Measurements from ENCODE around the gene PCDHGA7.

PCDHGA7 gene

GRCh38 chr5:141356133-141356532 is 26.4 kb upstream of the PCDHGA7 start:
- no peak for DNase-seq (ENCODE audit: low spot score)
- TF ChIP-seq CTCF (conservative IDR thresholded peaks at IDR 0.05; ENCODE audit: low read depth): no peak
- POLR2A ChIA-PET (ENCODE audit: low non-redundant PET): no interaction called here
- CTCF ChIA-PET: interaction anchor here (1.0 to 2.6 kb wide), 2 partner anchors 12 to 133 kb away, joined by 3 to 8 read pairs; partner anchors contain the start of genes PCDHB14 and PCDHGA3
- no peak overlapping the region for H3K27ac ChIP-seq

DNA sequence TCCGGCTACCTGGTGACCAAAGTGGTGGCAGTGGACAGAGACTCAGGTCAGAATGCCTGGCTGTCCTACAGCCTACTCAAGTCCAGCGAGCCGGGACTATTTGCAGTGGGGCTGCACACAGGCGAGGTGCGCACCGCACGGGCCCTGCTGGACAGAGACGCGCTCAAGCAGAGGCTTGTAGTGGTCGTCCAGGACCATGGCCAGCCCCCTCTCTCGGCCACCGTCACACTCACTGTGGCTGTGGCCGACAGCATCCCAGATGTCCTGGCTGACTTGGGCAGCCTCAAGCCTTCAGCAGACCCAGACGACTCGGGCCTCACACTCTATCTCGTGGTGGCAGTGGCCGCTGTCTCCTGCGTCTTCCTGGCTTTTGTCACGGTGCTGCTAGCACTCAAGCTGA is 25.6 kb upstream of the PCDHGA7 start:
- TF ChIP-seq CTCF (conservative IDR thresholded peaks at IDR 0.05; ENCODE audit: low read depth): no peak
- POLR2A ChIA-PET (ENCODE audit: low non-redundant PET): no interaction called here
- DNase-seq (ENCODE audit: low spot score): no peak
- CTCF ChIA-PET: no interaction called here
- H3K27ac ChIP-seq: no peak overlapping the region

DNA sequence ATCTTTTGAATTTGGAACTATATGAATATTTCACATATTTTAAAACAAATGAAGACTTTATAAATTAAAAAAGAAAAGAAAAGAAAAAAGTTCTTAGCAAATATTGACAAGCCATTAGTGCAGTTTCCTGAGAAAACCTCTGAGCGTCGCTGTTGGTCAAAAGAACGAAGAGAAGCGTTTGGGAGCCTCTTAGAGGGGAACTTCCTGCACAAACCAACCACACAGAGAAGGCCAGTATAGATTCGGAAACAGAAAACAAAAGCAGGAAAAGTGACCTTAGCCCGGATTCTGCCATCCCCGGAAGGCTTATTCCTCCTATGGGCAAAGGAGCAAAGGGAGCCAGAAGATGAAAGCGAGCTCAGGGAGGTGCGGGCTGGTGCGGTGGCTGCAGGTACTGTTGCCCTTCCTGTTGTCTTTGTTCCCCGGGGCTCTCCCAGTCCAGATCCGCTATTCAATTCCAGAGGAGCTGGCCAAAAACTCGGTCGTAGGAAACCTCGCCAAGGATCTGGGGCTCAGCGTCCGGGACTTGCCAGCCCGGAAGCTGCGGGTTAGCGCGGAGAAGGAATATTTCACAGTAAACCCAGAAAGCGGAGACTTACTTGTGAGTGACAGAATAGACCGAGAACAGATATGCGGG is 22.6 kb upstream of the PCDHGA7 start, which contains the start of gene PCDHGB2:
PCDHGB2 (plus strand) TSS at position 205 of the 637 bp plus-strand sequence; CDS start at position 347, 142 bp downstream.
- DNase-seq (ENCODE audit: low spot score): peak; percentile 41
- POLR2A ChIA-PET (ENCODE audit: low non-redundant PET): no interaction called here
- CTCF ChIA-PET: interaction anchor here (0.6 to 2.7 kb wide), 12 partner anchors 10 to 259 kb away, joined by 3 to 16 read pairs (median 4); partner anchors contain the start of genes DIAPH1, PCDHGA1, PCDHGA10 and PCDHGB1
- peak; percentile 69 for TF ChIP-seq CTCF (conservative IDR thresholded peaks at IDR 0.05; ENCODE audit: low read depth)
- H3K27ac ChIP-seq: peak within 1 kb of the TSS; percentile 61

GRCh38 chr5:141360685-141361084 is 21.9 kb upstream of the PCDHGA7 start:
- POLR2A ChIA-PET (ENCODE audit: low non-redundant PET): no interaction called here
- H3K27ac ChIP-seq: no peak overlapping the region
- TF ChIP-seq CTCF (conservative IDR thresholded peaks at IDR 0.05; ENCODE audit: low read depth): no peak
- CTCF ChIA-PET: interaction anchor here (0.6 to 2.7 kb wide), 9 partner anchors 9 to 258 kb away, joined by 3 to 16 read pairs (median 4); partner anchors contain the start of genes DIAPH1, PCDHGA1, PCDHGA10 and PCDHGB1
- DNase-seq (ENCODE audit: low spot score): no peak

DNA sequence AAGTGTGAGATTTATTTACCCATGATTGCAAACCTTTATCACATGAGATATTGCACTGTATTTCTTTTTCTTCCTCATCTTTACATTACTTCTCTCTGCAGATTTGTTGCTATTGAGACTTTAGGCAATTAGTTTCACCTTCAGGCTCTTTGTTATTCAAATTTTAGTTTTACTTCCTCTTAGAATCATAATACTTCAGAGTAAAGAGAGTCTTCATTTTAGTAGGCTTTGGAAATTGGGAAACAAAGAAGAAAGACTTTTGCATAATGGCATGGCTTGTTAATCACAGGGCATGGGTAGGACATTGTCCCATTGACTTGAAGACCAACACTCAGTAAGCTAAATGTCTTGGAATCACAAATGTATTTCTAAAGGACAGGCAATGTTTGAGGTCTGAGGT is 19.8 kb upstream of the PCDHGA7 start:
- no peak overlapping the region for H3K27ac ChIP-seq
- POLR2A ChIA-PET (ENCODE audit: low non-redundant PET): no interaction called here
- CTCF ChIA-PET: no interaction called here
- no peak for DNase-seq (ENCODE audit: low spot score)
- TF ChIP-seq CTCF (conservative IDR thresholded peaks at IDR 0.05; ENCODE audit: low read depth): no peak

DNA sequence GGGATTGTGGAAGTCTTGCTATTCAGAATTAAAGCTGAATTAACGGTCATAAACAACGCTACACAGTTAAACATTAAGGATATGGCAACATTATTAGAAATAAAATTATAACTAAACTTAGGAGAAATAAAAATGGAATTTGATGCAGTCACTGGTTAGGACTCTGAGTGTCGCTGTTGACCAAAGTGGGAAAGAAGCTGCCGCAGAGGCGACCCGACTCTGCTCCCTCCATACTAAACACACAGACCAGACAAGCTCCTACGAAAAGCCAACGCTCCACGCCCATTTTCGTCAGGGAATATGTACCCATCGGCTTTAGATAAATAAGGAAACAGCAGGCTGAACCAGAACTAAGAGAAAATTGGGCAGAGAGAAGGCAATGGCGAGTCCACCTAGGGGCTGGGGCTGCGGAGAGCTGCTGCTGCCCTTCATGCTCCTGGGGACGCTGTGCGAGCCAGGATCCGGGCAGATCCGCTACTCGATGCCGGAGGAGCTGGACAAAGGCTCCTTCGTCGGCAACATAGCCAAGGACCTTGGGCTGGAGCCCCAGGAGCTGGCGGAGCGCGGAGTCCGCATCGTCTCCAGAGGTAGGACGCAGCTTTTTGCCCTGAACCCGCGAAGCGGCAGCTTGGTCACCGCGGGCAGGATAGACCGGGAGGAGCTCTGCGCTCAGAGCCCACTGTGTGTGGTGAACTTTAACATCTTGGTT is 18.4 kb upstream of the PCDHGA7 start, which contains the start of gene PCDHGA5:
PCDHGA5 (plus strand) TSS at position 211 of the 709 bp plus-strand sequence; CDS start at position 380, 169 bp downstream.
- no peak for DNase-seq (ENCODE audit: low spot score)
- ChIA-PET POLR2A (ENCODE audit: low non-redundant PET) (no interaction called here), CTCF (interaction anchor here (0.6 to 1.0 kb wide), 4 partner anchors 10 to 1472 kb away, joined by 3 to 4 read pairs (median 4); partner anchors contain the start of gene PCDHGA6)
- no peak for TF ChIP-seq CTCF (conservative IDR thresholded peaks at IDR 0.05; ENCODE audit: low read depth)
- H3K27ac ChIP-seq: no peak within 1 kb of the TSS
